H1 (cell line): ENCODE data around the gene HOXA6. TPM values are rescaled to one million over a fixed set of nuclear protein-coding genes. Genes with fewer than 3 reads are reported as not detected.

ENCODE experiments used
- CTCF ChIA-PET: fragments of 300-600 bp; sonication (Branson Sonifier 250); formaldehyde crosslinking; loops from one replicate; lab custom pipeline; 2021; ENCODE audit not compliant: partially characterized antibody; lab: Charles Lee
- POLR2A ChIA-PET: fragments of 300-600 bp; sonication (Branson Sonifier 250); formaldehyde crosslinking; loops from one replicate; lab custom pipeline; 2021; ENCODE audit warnings: inconsistent platforms; ENCODE audit not compliant: partially characterized antibody; lab: Charles Lee
- DNase-seq, 2 experiments: peaks; one replicate each; pipeline versions ENCODE4 v3.0.0 to v3.0.0-alpha.2; 2010 to 2022; ENCODE audit warnings: low spot score in 2 of 2, low read depth in 1 of 2, mixed read lengths in 1 of 2
- FAIRE-seq: peaks from 2 replicates; lab custom pipeline; 2011; peaks lifted over from hg19 to GRCh38; lab: Jason Lieb, UNC
- H2AFZ ChIP-seq: 2 replicates; pipeline ENCODE4 v1.8.1; 2012; ENCODE audit warnings: low read length, inconsistent platforms
- H2AK5ac ChIP-seq: 2 replicates; pipeline ENCODE4 v1.6.1; 2013; ENCODE audit warnings: low read depth, low read length
- H2BK120ac ChIP-seq: replicated peaks from 2 replicates; pipeline ENCODE3; 2013; ENCODE audit warnings: low read depth, low read length, inconsistent platforms
- H2BK12ac ChIP-seq: 2 replicates; pipeline ENCODE4 v1.6.1; 2013; ENCODE audit warnings: low read depth, low read length
- H2BK15ac ChIP-seq: 2 replicates; pipeline ENCODE4 v1.6.1; 2013; ENCODE audit warnings: low read length
- H2BK20ac ChIP-seq: 2 replicates; pipeline ENCODE4 v1.6.1; 2013; ENCODE audit warnings: low read length
- H2BK5ac ChIP-seq: 2 replicates; pipeline ENCODE4 v1.6.1; 2013; ENCODE audit warnings: low read depth, low read length
- H3K14ac ChIP-seq: 2 replicates; pipeline ENCODE4 v1.6.1; 2013; ENCODE audit warnings: inconsistent platforms; ENCODE audit not compliant: insufficient read length
- H3K18ac ChIP-seq: 2 replicates; pipeline ENCODE4 v1.6.1; 2013; ENCODE audit warnings: low read length; ENCODE audit errors: extremely low read depth
- H3K23ac ChIP-seq: 2 replicates; pipeline ENCODE4 v1.6.1; 2013; ENCODE audit warnings: inconsistent platforms; ENCODE audit not compliant: insufficient read length
- H3K23me2 ChIP-seq: 2 replicates; pipeline ENCODE4 v1.6.1; 2013; ENCODE audit warnings: low read depth, low read length
- H3K27ac ChIP-seq: 2 replicates; pipeline ENCODE4 v1.6.1; 2011; ENCODE audit warnings: low read depth, low read length, inconsistent platforms
- H3K27me3 ChIP-seq, 4 experiments: replicated peaks in 1 of 4; 1 replicate in 1 of 4; 2 replicates in 3 of 4; pipeline versions ENCODE4 v1.6.1 to v1.8.1; 2011 to 2013; ENCODE audit warnings: low read length in 3 of 4, mild to moderate bottlenecking in 3 of 4, inconsistent platforms in 2 of 4, mixed read lengths in 2 of 4, moderate library complexity in 1 of 4; ENCODE audit not compliant: control insufficient read depth in 3 of 4, insufficient read depth in 3 of 4; ENCODE audit errors: extremely low read depth in 1 of 4
- H3K36me3 ChIP-seq, 4 experiments: 2 replicates each; pipeline versions ENCODE4 v1.6.1 to v1.8.1; 2011 to 2013; ENCODE audit warnings: mild to moderate bottlenecking in 4 of 4, low read length in 3 of 4, moderate library complexity in 2 of 4, control low read depth in 1 of 4, inconsistent platforms in 1 of 4; ENCODE audit not compliant: insufficient read depth in 4 of 4, control insufficient read depth in 2 of 4
- H3K4ac ChIP-seq: replicated peaks from 2 replicates; pipeline ENCODE3; 2013; ENCODE audit warnings: low read length, low read depth, mixed read lengths, inconsistent platforms; ENCODE audit not compliant: insufficient read length
- H3K4me1 ChIP-seq, 4 experiments: replicated peaks in 1 of 4; 1 replicate in 1 of 4; 2 replicates in 3 of 4; pipeline versions ENCODE4 v1.6.1 to v1.8.1; 2011 to 2013; ENCODE audit warnings: low read length in 3 of 4, inconsistent platforms in 2 of 4, mixed read lengths in 1 of 4; ENCODE audit not compliant: insufficient read depth in 4 of 4, control insufficient read depth in 3 of 4
- H3K4me2 ChIP-seq, 2 experiments: 2 replicates each; pipeline versions ENCODE4 v1.6.1 to v1.8.1; 2011 to 2013; ENCODE audit warnings: low read depth in 2 of 2, low read length in 2 of 2, control low read depth in 1 of 2, inconsistent platforms in 1 of 2, mild to moderate bottlenecking in 1 of 2; ENCODE audit not compliant: insufficient read depth in 1 of 2
- H3K4me3 ChIP-seq, 4 experiments: fragments of 200-600, 300-600 bp in 1 of 4; sonication (generic), shearing (Covaris generic), sonication (Bioruptor Twin) in 1 of 4; 2 replicates each; pipeline versions ENCODE4 v1.5.1 to v1.8.1; 2011 to 2016; ENCODE audit warnings: low read length in 4 of 4, low read depth in 3 of 4, control low read depth in 2 of 4, inconsistent platforms in 2 of 4, mild to moderate bottlenecking in 2 of 4, mixed read lengths in 1 of 4, moderate library complexity in 1 of 4; ENCODE audit not compliant: insufficient read depth in 2 of 4; ENCODE audit errors: extremely low read depth in 1 of 4
- H3K56ac ChIP-seq: replicated peaks from 2 replicates; pipeline ENCODE3; 2013; ENCODE audit warnings: low read depth, mild to moderate bottlenecking, mixed read lengths, low read length, inconsistent platforms; ENCODE audit not compliant: insufficient read length
- H3K79me1 ChIP-seq: 2 replicates; pipeline ENCODE4 v1.6.1; 2013; ENCODE audit warnings: low read depth, low read length, control low read depth
- H3K79me2 ChIP-seq, 2 experiments: 2 replicates each; pipeline versions ENCODE4 v1.6.1 to v1.8.1; 2012 to 2013; ENCODE audit warnings: low read length in 2 of 2, mild to moderate bottlenecking in 2 of 2, inconsistent platforms in 1 of 2; ENCODE audit not compliant: insufficient read depth in 2 of 2, control insufficient read depth in 1 of 2
- H3K9ac ChIP-seq, 4 experiments: replicated peaks in 1 of 4; 1 replicate in 1 of 4; 2 replicates in 3 of 4; pipeline versions ENCODE4 v1.6.1 to v1.8.1; 2011 to 2013; ENCODE audit warnings: low read depth in 3 of 4, low read length in 3 of 4, control low read depth in 2 of 4, mild to moderate bottlenecking in 2 of 4, moderate library complexity in 2 of 4, inconsistent platforms in 1 of 4; ENCODE audit errors: extremely low read depth in 1 of 4
- H3K9me3 ChIP-seq, 2 experiments: 2 replicates each; pipeline versions ENCODE4 v1.6.1 to v1.8.1; 2012 to 2013; ENCODE audit warnings: mild to moderate bottlenecking in 2 of 2, moderate library complexity in 2 of 2, control low read depth in 1 of 2, inconsistent platforms in 1 of 2, low read depth in 1 of 2, low read length in 1 of 2, mixed read lengths in 1 of 2; ENCODE audit not compliant: insufficient read depth in 2 of 2
- H4K20me1 ChIP-seq, 2 experiments: replicated peaks in 1 of 2; 2 replicates each; pipeline versions ENCODE3 to v1.8.1; 2011 to 2013; ENCODE audit warnings: inconsistent platforms in 2 of 2, low read length in 2 of 2, mild to moderate bottlenecking in 1 of 2; ENCODE audit not compliant: insufficient read depth in 2 of 2, control insufficient read depth in 1 of 2
- H4K5ac ChIP-seq: 2 replicates; pipeline ENCODE4 v1.6.1; 2013; ENCODE audit warnings: low read length, low read depth, mixed read lengths, inconsistent platforms; ENCODE audit not compliant: insufficient read length
- H4K8ac ChIP-seq: 2 replicates; pipeline ENCODE4 v1.8.0; 2013; ENCODE audit warnings: mild to moderate bottlenecking, moderate library complexity, low read length, inconsistent platforms; ENCODE audit not compliant: insufficient read depth; ENCODE audit errors: extremely low read depth
- H4K91ac ChIP-seq: replicated peaks from 2 replicates; pipeline ENCODE3; 2013; ENCODE audit warnings: low read length, mixed read lengths, inconsistent platforms; ENCODE audit not compliant: insufficient read length
- EZH2 ChIP-seq: fragments of 200-600 bp; sonication (generic); IDR thresholded peaks from 2 replicates; pipeline ENCODE4 v1.7.1; 2012; ENCODE audit warnings: low read depth, mild to moderate bottlenecking, moderate library complexity, low read length, inconsistent platforms; ENCODE audit not compliant: severe bottlenecking
- NRF1 ChIP-seq: IDR thresholded peaks from 2 replicates; pipeline ENCODE4 v1.6.1; 2011; ENCODE audit warnings: mild to moderate bottlenecking, low read depth, low read length, improper control_type of control experiment
- RNF2 ChIP-seq: fragments of 200-900, 300-1000 bp; sonication (generic); IDR thresholded peaks from 2 replicates; pipeline ENCODE4 v1.7.1; 2016; ENCODE audit warnings: borderline replicate concordance, low read depth, mild to moderate bottlenecking, antibody characterized with exemption, low read length; ENCODE audit not compliant: poor library complexity, severe bottlenecking; ENCODE audit errors: missing control alignments
- SUZ12 ChIP-seq: fragments of 200-600 bp; sonication (generic); IDR thresholded peaks from 2 replicates; pipeline ENCODE4 v1.6.1; 2012; ENCODE audit warnings: mild to moderate bottlenecking, inconsistent platforms, low read length, moderate library complexity, mixed read lengths
- WGBS, 2 experiments: shearing (Covaris generic) in 1 of 2; methylation state at CpG; one replicate each; pipeline versions ENCODE4 v1.1.6 to v1.1.7; 2013 to 2015; ENCODE audit warnings: low lambda C conversion rate in 2 of 2, mixed read lengths in 2 of 2, inconsistent platforms in 1 of 2, low coverage in 1 of 2, missing lambda C conversion rate in 1 of 2; ENCODE audit not compliant: insufficient replicate concordance in 2 of 2, insufficient coverage in 1 of 2, insufficient read length in 1 of 2; ENCODE audit errors: extremely low coverage in 1 of 2, missing lambda C conversion rate in 1 of 2; 5-methylcytosine and 5-hydroxymethylcytosine counted together
- polyA plus RNA-seq, 7 experiments: library from polyadenylated mRNA; depleted of rRNA in 3 of 7; stranded (reverse) in 5 of 7; unstranded in 2 of 7; fragments of >200 nt in 5 of 7; fragments of 200-250 nt in 2 of 7; gene quantifications; 1 replicate in 5 of 7; 2 replicates in 1 of 7; 4 replicates in 1 of 7; pipeline versions ENCODE4 v1.2.1 to v1.2.3, GENCODE V29; 2011 to 2013; ENCODE audit warnings: missing spikeins in 2 of 7, mixed read lengths in 2 of 7
- total RNA-seq: library from RNA; stranded (reverse); fragmentation: NEBNext Ultra II Directional; extraction: Animal tissue kit (Norgen Biotek cat#: 25700); gene quantifications from 2 replicates; pipeline ENCODE4 v1.2.1, GENCODE V29; 2021

The HOXA6 gene
- total and polyA plus RNA-seq, 2 of the 8 experiments (the other 6 are each of a cell fraction or from before 2014, with no cell fraction given) = not detected

DNA sequence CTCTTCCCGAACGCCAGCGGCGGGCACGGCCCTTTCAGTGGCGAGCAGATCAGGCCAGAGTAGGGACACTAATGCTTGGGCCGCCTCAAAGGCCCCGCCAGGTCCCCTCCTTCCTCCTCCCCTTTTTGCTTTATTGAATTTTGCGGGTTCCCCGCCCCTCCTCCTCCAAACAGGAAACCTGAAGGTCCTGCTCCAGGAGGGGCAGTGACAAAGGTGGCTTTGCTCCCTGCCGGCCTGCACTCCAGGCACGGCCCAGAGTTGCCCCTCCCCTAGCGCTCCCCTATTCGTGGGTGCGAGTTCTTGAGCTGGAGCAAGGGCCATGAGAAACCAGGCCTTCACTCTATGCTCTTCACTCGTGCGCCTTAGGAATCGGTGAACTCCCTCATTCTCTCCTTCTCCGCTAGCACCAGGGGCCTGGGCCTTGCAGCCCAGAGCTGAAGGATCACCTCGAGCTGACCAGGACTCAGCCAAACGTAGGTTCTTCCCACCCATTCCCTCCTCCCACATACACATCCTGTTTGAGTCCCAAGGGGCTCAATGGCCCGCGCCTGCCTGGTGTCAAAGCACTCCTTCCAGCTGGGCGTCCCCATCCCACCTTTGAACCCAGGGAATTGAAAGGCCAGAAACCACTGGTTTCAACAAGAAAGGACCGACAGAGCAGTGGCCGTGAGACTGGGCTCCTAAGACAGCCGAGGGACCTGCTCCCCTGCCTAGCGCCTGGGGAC, 619 bp upstream of the HOXA6 start:
- Histone ChIP-seq H3K4ac (no peak overlapping the region), H3K23ac (no peak overlapping the region), H3K9ac (no peak overlapping the region), H4K8ac (no peak overlapping the region), H2AK5ac (0 out of 2 replicates have a peak overlapping the region, but pooled peaks have one; percentile 10), H3K79me1 (no peaks in the 10 kb centered on the region), H2BK120ac (no peak overlapping the region), H3K14ac (no peak overlapping the region), H3K4me3 (peak overlapping the region in 1 of 4 experiments; percentile 42; a peak in 2 of 8 replicates), H3K27me3 (peaks cover 96 to 100% (median 99%) of the 10 kb centered on the region in 4 experiments), H2BK5ac (no peak overlapping the region), H2BK20ac (no peak overlapping the region), H3K18ac (no peak overlapping the region), H3K4me1 (peaks cover 0 to 6% (median 3%) of the 10 kb centered on the region in 4 experiments; a peak in 3 of 7 replicates), H3K9me3 (peaks cover 0 to 3% of the 10 kb centered on the region in 2 experiments; a peak in 1 of 4 replicates), H3K4me2 (peak overlapping the region; percentile 29 to 40; a peak in 2 of 4 replicates), H4K20me1 (peaks cover 27 to 35% of the 10 kb centered on the region in 2 experiments), H2AFZ (no peak overlapping the region), H3K27ac (no peak overlapping the region), H4K91ac (no peak overlapping the region), H4K5ac (no peak overlapping the region), H2BK15ac (no peak overlapping the region), H3K36me3 (peaks cover 0 to under 1% (median 0%) of the 10 kb centered on the region in 4 experiments; a peak in 1 of 8 replicates), H2BK12ac (no peak overlapping the region), H3K23me2 (peaks cover 6% of the 10 kb centered on the region), H3K56ac (no peak overlapping the region), H3K79me2 (no peaks in the 10 kb centered on the region)
- ChIA-PET POLR2A (no interaction called here), CTCF (interaction anchor here (0.7 to 12.5 kb wide), 11 partner anchors 9 to 779 kb away, joined by 3 to 123 read pairs (median 5); partner anchors contain the start of genes HOXA1 and HOXA7)
- DNase-seq (peak in 1 of 2 experiments; percentile 57), FAIRE-seq (no peak)
- peak; percentile 85 for TF ChIP-seq RNF2
- TF ChIP-seq EZH2 = peak; percentile 86
- no peak for TF ChIP-seq NRF1
- TF ChIP-seq SUZ12 = peak; percentile 48
- 17% methylated on average over 28 of the region's 28 CpGs; no CpG with 5 or more reads in 1 of the 2 experiments for WGBS, 2 experiments
